Memory B cell (primary cell): ENCODE results near the gene CLDN18.

Experiments
- ATAC-seq: fragments of 150-1000 bp; cut with Tn5 transposase; 2 replicates; pipeline ENCODE4 v1.10.0; 2021; ENCODE audit warnings: low read depth, mild to moderate bottlenecking, moderate library complexity
- DNase-seq, 2 donors: peaks; one replicate each; pipeline ENCODE4 v3.0.0; 2022; ENCODE audit warnings: low spot score in 2 of 2
- H3K27ac Mint-ChIP-seq: one replicate; pipeline ENCODE4 v1.8.0; 2022; ENCODE audit warnings: mild to moderate bottlenecking, moderate library complexity, mixed read lengths
- H3K27me3 Mint-ChIP-seq: one replicate; pipeline ENCODE4 v1.8.0; 2022; ENCODE audit warnings: mixed read lengths
- H3K36me3 Mint-ChIP-seq: one replicate; pipeline ENCODE4 v1.8.0; 2022; ENCODE audit warnings: mild to moderate bottlenecking, mixed read lengths
- H3K4me1 Mint-ChIP-seq: one replicate; pipeline ENCODE4 v1.8.0; 2022; ENCODE audit warnings: mixed read lengths
- H3K4me3 Mint-ChIP-seq: one replicate; pipeline ENCODE4 v1.8.0; 2022; ENCODE audit warnings: mild to moderate bottlenecking, moderate library complexity, mixed read lengths
- H3K9me3 Mint-ChIP-seq: one replicate; pipeline ENCODE4 v1.8.0; 2022; ENCODE audit warnings: mixed read lengths

Gene CLDN18

GRCh38 chr3:138009476-138010272 is at the start of gene CLDN18:
CLDN18 (plus strand) TSS chr3:138010165; CDS start chr3:138010226, 61 bp downstream.
- no peaks in the 10 kb centered on the region for H3K9me3 Mint-ChIP-seq
- no peaks in the 10 kb centered on the region for H3K27me3 Mint-ChIP-seq
- H3K27ac Mint-ChIP-seq: no peak within 1 kb of the TSS
- DNase-seq: no peak
- ATAC-seq: no peak
- H3K4me3 Mint-ChIP-seq: no peak within 1 kb of the TSS
- H3K4me1 Mint-ChIP-seq: no peaks in the 10 kb centered on the region
- H3K36me3 Mint-ChIP-seq: no peaks in the 10 kb centered on the region

GRCh38 chr3:137962251-137962650 is 47.7 kb upstream of the CLDN18 start:
- Mint-ChIP-seq H3K4me1 (no peaks in the 10 kb centered on the region), H3K4me3 (no peak overlapping the region), H3K9me3 (no peaks in the 10 kb centered on the region), H3K27ac (no peak overlapping the region), H3K36me3 (no peaks in the 10 kb centered on the region), H3K27me3 (peaks cover 2% of the 10 kb centered on the region)
- ATAC-seq (no peak), DNase-seq (no peak)

GRCh38 chr3:137963463-137963862 is 46.5 kb upstream of the CLDN18 start:
- Mint-ChIP-seq H3K9me3 (no peaks in the 10 kb centered on the region), H3K4me1 (no peaks in the 10 kb centered on the region), H3K27me3 (peaks cover 2% of the 10 kb centered on the region), H3K36me3 (no peaks in the 10 kb centered on the region), H3K4me3 (no peak overlapping the region), H3K27ac (no peak overlapping the region)
- ATAC-seq: no peak
- no peak for DNase-seq

- peaks cover 6% of the 10 kb centered on the region for H3K9me3 Mint-ChIP-seq
- H3K27ac Mint-ChIP-seq: no peak overlapping the region
- H3K4me1 Mint-ChIP-seq: no peaks in the 10 kb centered on the region
- no peaks in the 10 kb centered on the region for H3K36me3 Mint-ChIP-seq
- H3K4me3 Mint-ChIP-seq: no peak overlapping the region
- H3K27me3 Mint-ChIP-seq: no peaks in the 10 kb centered on the region
- DNase-seq (peak in 1 of 2 donors; percentile 19), ATAC-seq (no peak)
Measured at GRCh38 chr3:137970914-137971831, 38.8 kb upstream of the CLDN18 start.

- no peak for DNase-seq
- ATAC-seq: no peak
- H3K27ac Mint-ChIP-seq: no peak overlapping the region
Measured at GRCh38 chr3:137972396-137972795, 37.6 kb upstream of the CLDN18 start.

GRCh38 chr3:137978328-137978727 is 31.6 kb upstream of the CLDN18 start:
- no peak overlapping the region for H3K4me3 Mint-ChIP-seq
- no peaks in the 10 kb centered on the region for H3K36me3 Mint-ChIP-seq
- DNase-seq (no peak), ATAC-seq (no peak)
- H3K9me3 Mint-ChIP-seq: peaks cover 3% of the 10 kb centered on the region
- no peaks in the 10 kb centered on the region for H3K4me1 Mint-ChIP-seq
- peaks cover 7% of the 10 kb centered on the region for H3K27me3 Mint-ChIP-seq
- no peak overlapping the region for H3K27ac Mint-ChIP-seq

More at GRCh38 chr3:137972396-137972795, 37.6 kb upstream of the CLDN18 start:
- Mint-ChIP-seq H3K27me3 (peaks cover 2% of the 10 kb centered on the region), H3K9me3 (peaks cover 6% of the 10 kb centered on the region), H3K36me3 (no peaks in the 10 kb centered on the region), H3K4me1 (no peaks in the 10 kb centered on the region), H3K4me3 (no peak overlapping the region)

- Mint-ChIP-seq H3K9me3 (peaks cover under 1% of the 10 kb centered on the region), H3K27ac (no peak overlapping the region), H3K36me3 (no peaks in the 10 kb centered on the region), H3K27me3 (peaks cover under 1% of the 10 kb centered on the region), H3K4me3 (no peak overlapping the region), H3K4me1 (peaks cover 2% of the 10 kb centered on the region)
- ATAC-seq: no peak
- DNase-seq: no peak
Measured at GRCh38 chr3:137987723-137988122, 22.2 kb upstream of the CLDN18 start.

- H3K27me3 Mint-ChIP-seq: no peaks in the 10 kb centered on the region
- peaks cover 2% of the 10 kb centered on the region for H3K4me1 Mint-ChIP-seq
- H3K4me3 Mint-ChIP-seq: no peak overlapping the region
- no peaks in the 10 kb centered on the region for H3K36me3 Mint-ChIP-seq
- ATAC-seq: no peak
- no peak overlapping the region for H3K27ac Mint-ChIP-seq
- H3K9me3 Mint-ChIP-seq: no peaks in the 10 kb centered on the region
- DNase-seq: no peak
Measured at GRCh38 chr3:137988152-137988551, 21.8 kb upstream of the CLDN18 start.

GRCh38 chr3:137988982-137989381 is 21.0 kb upstream of the CLDN18 start:
- peaks cover 2% of the 10 kb centered on the region for H3K4me1 Mint-ChIP-seq
- H3K27me3 Mint-ChIP-seq: no peaks in the 10 kb centered on the region
- H3K4me3 Mint-ChIP-seq: no peak overlapping the region
- H3K9me3 Mint-ChIP-seq: peaks cover 4% of the 10 kb centered on the region
- DNase-seq: no peak
- no peaks in the 10 kb centered on the region for H3K36me3 Mint-ChIP-seq
- H3K27ac Mint-ChIP-seq: no peak overlapping the region
- ATAC-seq: no peak

- DNase-seq: no peak
- no peak for ATAC-seq
- Mint-ChIP-seq H3K9me3 (peaks cover 10% of the 10 kb centered on the region), H3K4me3 (no peak overlapping the region), H3K4me1 (peaks cover 2% of the 10 kb centered on the region), H3K27ac (no peak overlapping the region), H3K36me3 (no peaks in the 10 kb centered on the region), H3K27me3 (no peaks in the 10 kb centered on the region)
Measured at GRCh38 chr3:137990427-137990826, 19.5 kb upstream of the CLDN18 start.

- DNase-seq: no peak
- H3K4me3 Mint-ChIP-seq: no peak overlapping the region
Measured at GRCh38 chr3:137992592-137992991, 17.4 kb upstream of the CLDN18 start.

GRCh38 chr3:137998121-137999042 is 11.6 kb upstream of the CLDN18 start:
- H3K4me1 Mint-ChIP-seq: no peaks in the 10 kb centered on the region
- no peak overlapping the region for H3K27ac Mint-ChIP-seq
- H3K36me3 Mint-ChIP-seq: no peaks in the 10 kb centered on the region
- ATAC-seq (no peak), DNase-seq (no peak)
- peaks cover 9% of the 10 kb centered on the region for H3K9me3 Mint-ChIP-seq
- H3K4me3 Mint-ChIP-seq: no peak overlapping the region
- peaks cover 9% of the 10 kb centered on the region for H3K27me3 Mint-ChIP-seq

More at GRCh38 chr3:137992592-137992991, 17.4 kb upstream of the CLDN18 start:
- Mint-ChIP-seq H3K36me3 (no peaks in the 10 kb centered on the region), H3K9me3 (peaks cover 11% of the 10 kb centered on the region), H3K27me3 (peaks cover 2% of the 10 kb centered on the region), H3K27ac (no peak overlapping the region), H3K4me1 (peaks cover 2% of the 10 kb centered on the region)
- no peak for ATAC-seq

GRCh38 chr3:138003069-138003468 is 6.9 kb upstream of the CLDN18 start:
- Mint-ChIP-seq H3K9me3 (no peaks in the 10 kb centered on the region), H3K4me3 (no peak overlapping the region), H3K36me3 (no peaks in the 10 kb centered on the region), H3K4me1 (no peaks in the 10 kb centered on the region), H3K27me3 (peaks cover 5% of the 10 kb centered on the region), H3K27ac (no peak overlapping the region)
- DNase-seq (no peak), ATAC-seq (no peak)
